Right lobe of liver (tissue), 4 donors: ENCODE data around the gene SEH1L.

Experiments used
- POLR2A ChIP-seq: fragments of 450-650 bp; IDR thresholded peaks from one replicate; pipeline ENCODE4 v1.6.1; 2017; ENCODE audit warnings: antibody characterized with exemption, mild to moderate bottlenecking
- TF ChIP-seq, protein P1 (sequence below), 4 donors: fragments of 200-600 bp in 3 of 4; fragments of 450-650 bp in 1 of 4; IDR thresholded peaks; one replicate each; pipeline versions ENCODE4 v1.5.1 to v1.8.0; 2016 to 2022; ENCODE audit warnings: antibody characterized with exemption in 4 of 4, mild to moderate bottlenecking in 2 of 4
- donor health status: DM: no; HTN: no; CAD: no.
- donor health status: DM: no; HTN: no; CAD: no.
- donor health status: DM: no; HTN: yes; CAD: no.

- TF ChIP-seq, protein P1, sequence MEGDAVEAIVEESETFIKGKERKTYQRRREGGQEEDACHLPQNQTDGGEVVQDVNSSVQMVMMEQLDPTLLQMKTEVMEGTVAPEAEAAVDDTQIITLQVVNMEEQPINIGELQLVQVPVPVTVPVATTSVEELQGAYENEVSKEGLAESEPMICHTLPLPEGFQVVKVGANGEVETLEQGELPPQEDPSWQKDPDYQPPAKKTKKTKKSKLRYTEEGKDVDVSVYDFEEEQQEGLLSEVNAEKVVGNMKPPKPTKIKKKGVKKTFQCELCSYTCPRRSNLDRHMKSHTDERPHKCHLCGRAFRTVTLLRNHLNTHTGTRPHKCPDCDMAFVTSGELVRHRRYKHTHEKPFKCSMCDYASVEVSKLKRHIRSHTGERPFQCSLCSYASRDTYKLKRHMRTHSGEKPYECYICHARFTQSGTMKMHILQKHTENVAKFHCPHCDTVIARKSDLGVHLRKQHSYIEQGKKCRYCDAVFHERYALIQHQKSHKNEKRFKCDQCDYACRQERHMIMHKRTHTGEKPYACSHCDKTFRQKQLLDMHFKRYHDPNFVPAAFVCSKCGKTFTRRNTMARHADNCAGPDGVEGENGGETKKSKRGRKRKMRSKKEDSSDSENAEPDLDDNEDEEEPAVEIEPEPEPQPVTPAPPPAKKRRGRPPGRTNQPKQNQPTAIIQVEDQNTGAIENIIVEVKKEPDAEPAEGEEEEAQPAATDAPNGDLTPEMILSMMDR (IDR thresholded peaks at IDR 0.05), result no peak
- TF ChIP-seq POLR2A, result no peak
Measured at GRCh38 chr18:12906773-12907172, 41.0 kb upstream of the SEH1L start.
